B cell (primary cell): ENCODE results near the gene PIGQ. TPM values are rescaled to one million over a fixed set of nuclear protein-coding genes. Genes with fewer than 3 reads are reported as not detected.

ENCODE experiments used
- ATAC-seq: fragments of 200-7000 bp; cut with Tn5 transposase; one replicate; pipeline ENCODE4 v1.10.0; 2021; ENCODE audit warnings: low read depth, mild to moderate bottlenecking, moderate number of reproducible peaks, moderate library complexity
- CTCF ChIA-PET: fragments of 350-600 bp; sonication (Branson Sonifier 250); formaldehyde crosslinking; loops from one replicate; lab custom pipeline; 2021; ENCODE audit warnings: antibody characterized with exemption, inconsistent platforms; lab: Charles Lee
- POLR2A ChIA-PET: fragments of 350-600 bp; sonication (Branson Sonifier 250); formaldehyde crosslinking; loops from one replicate; lab custom pipeline; 2021; ENCODE audit warnings: antibody characterized with exemption; lab: Charles Lee
- DNase-seq: peaks from one replicate; pipeline ENCODE4 v3.0.0; 2013
- H2AFZ ChIP-seq: 2 replicates; pipeline ENCODE4 v1.6.1; 2012; ENCODE audit warnings: mild to moderate bottlenecking, low read depth, low read length; ENCODE audit not compliant: insufficient read depth, poor library complexity, severe bottlenecking
- H3K27ac ChIP-seq, 2 donors: 1 replicate in 1 of 2; 2 replicates in 1 of 2; pipeline ENCODE4 v1.5.1; 2012 to 2013; ENCODE audit warnings: low read length in 2 of 2, mild to moderate bottlenecking in 2 of 2, moderate library complexity in 1 of 2
- H3K27me3 ChIP-seq, 4 experiments: fragments of 200-600 bp in 1 of 4; sonication (generic) in 1 of 4; replicated peaks in 1 of 4; 1 replicate in 2 of 4; 2 replicates in 2 of 4; pipeline versions ENCODE4 v1.6.1 to v1.7.0; 2013 to 2016; ENCODE audit warnings: low read length in 3 of 4, mild to moderate bottlenecking in 2 of 4, mixed read lengths in 1 of 4, moderate library complexity in 1 of 4; ENCODE audit not compliant: insufficient read depth in 4 of 4, control insufficient read depth in 3 of 4; ENCODE audit errors: control extremely low read depth in 1 of 4
- H3K36me3 ChIP-seq, 2 experiments: replicated peaks in 1 of 2; 1 replicate in 1 of 2; 2 replicates in 1 of 2; pipeline versions ENCODE4 v1.6.1 to v1.7.1; 2013; ENCODE audit warnings: low read length in 1 of 2; ENCODE audit not compliant: insufficient read depth in 2 of 2, control insufficient read depth in 1 of 2; ENCODE audit errors: control extremely low read depth in 1 of 2, extremely low read depth in 1 of 2
- H3K4me1 ChIP-seq, 2 donors: fragments of 200-600 bp in 1 of 2; sonication (generic) in 1 of 2; 1 replicate in 1 of 2; 2 replicates in 1 of 2; pipeline versions ENCODE4 v1.5.1 to v1.6.1; 2013 to 2017; ENCODE audit warnings: low read length in 2 of 2; ENCODE audit not compliant: control insufficient read depth in 2 of 2, insufficient read depth in 2 of 2
- H3K4me2 ChIP-seq: replicated peaks from 2 replicates; pipeline ENCODE3; 2012; ENCODE audit warnings: mild to moderate bottlenecking, low read depth, low read length; ENCODE audit not compliant: poor library complexity, severe bottlenecking
- H3K4me3 ChIP-seq, 5 experiments: fragments of 200-600 bp in 1 of 5; sonication (generic) in 1 of 5; 1 replicate in 3 of 5; 2 replicates in 2 of 5; pipeline versions ENCODE4 v1.5.1 to v1.7.0; 2011 to 2016; ENCODE audit warnings: low read length in 4 of 5, mild to moderate bottlenecking in 4 of 5, low read depth in 2 of 5, control low read depth in 1 of 5, moderate library complexity in 1 of 5; ENCODE audit not compliant: insufficient read depth in 1 of 5; ENCODE audit errors: control extremely low read depth in 1 of 5, extremely low read depth in 1 of 5
- H3K79me2 ChIP-seq: fragments of 200-600 bp; sonication (generic); one replicate; pipeline ENCODE4 v1.6.0; 2016; ENCODE audit warnings: low read length; ENCODE audit not compliant: control insufficient read depth, insufficient read depth
- H3K9ac ChIP-seq: fragments of 200-600 bp; sonication (generic); 2 replicates; pipeline ENCODE4 v1.6.1; 2017; ENCODE audit warnings: mild to moderate bottlenecking, low read length, moderate library complexity
- H3K9me3 ChIP-seq, 3 donors: one replicate each; pipeline versions ENCODE4 v1.6.1 to v1.7.1; 2013; ENCODE audit warnings: low read length in 2 of 3; ENCODE audit not compliant: control insufficient read depth in 2 of 3, insufficient read depth in 1 of 3; ENCODE audit errors: control extremely low read depth in 1 of 3
- H4K20me1 ChIP-seq: 2 replicates; pipeline ENCODE4 v1.6.0; 2012; ENCODE audit warnings: mild to moderate bottlenecking, low read length; ENCODE audit not compliant: insufficient read depth, control insufficient read depth, poor library complexity, severe bottlenecking
- H3K27ac Mint-ChIP-seq: one replicate; pipeline ENCODE4 v1.8.0; 2021; ENCODE audit warnings: mixed read lengths
- H3K27me3 Mint-ChIP-seq: one replicate; pipeline ENCODE4 v1.8.0; 2021; ENCODE audit warnings: mixed read lengths
- H3K4me1 Mint-ChIP-seq: one replicate; pipeline ENCODE4 v1.8.0; 2021; ENCODE audit warnings: mixed read lengths
- H3K4me3 Mint-ChIP-seq: one replicate; pipeline ENCODE4 v1.8.0; 2021; ENCODE audit warnings: mixed read lengths
- H3K9me3 Mint-ChIP-seq: one replicate; pipeline ENCODE4 v1.8.0; 2022; ENCODE audit warnings: mixed read lengths; ENCODE audit not compliant: insufficient read depth
- CTCF ChIP-seq: fragments of 200-600 bp; IDR thresholded peaks from one replicate; pipeline ENCODE4 v1.8.0; 2022; ENCODE audit warnings: antibody characterized with exemption, mild to moderate bottlenecking
- EZH2 ChIP-seq: IDR thresholded peaks from 2 replicates; pipeline ENCODE4 v1.6.1; 2012; ENCODE audit warnings: borderline replicate concordance, low read depth, mild to moderate bottlenecking, moderate library complexity, low read length; ENCODE audit not compliant: insufficient read depth, poor library complexity, severe bottlenecking
- WGBS: methylation state at CpG from one replicate; pipeline ENCODE4 v1.1.5; 2013; ENCODE audit warnings: missing lambda C conversion rate; ENCODE audit not compliant: insufficient coverage; 5-methylcytosine and 5-hydroxymethylcytosine counted together
- intact Hi-C: fragments of 100-400 bp; cut with micrococcal nuclease; formaldehyde crosslinking; loops from one replicate; pipeline ENCODE4 v1.10.0; 2022
- polyA plus RNA-seq: library from polyadenylated mRNA; depleted of rRNA; stranded (reverse); fragments of >200 nt; gene quantifications from 2 replicates; pipeline ENCODE4 v1.2.3, GENCODE V29; 2012
- total RNA-seq, 2 donors: library from RNA; stranded (reverse); fragments of 120-200 nt in 1 of 2; gene quantifications; 1 replicate in 1 of 2; 2 replicates in 1 of 2; pipeline versions ENCODE4 v1.2.3 to v1.2.4, GENCODE V29; 2013 to 2022

PIGQ gene
- total and polyA plus RNA-seq, 2 donors (not counting 1 experiment from before 2014, with no cell fraction given), result 56.9 to 68.5 TPM

DNA sequence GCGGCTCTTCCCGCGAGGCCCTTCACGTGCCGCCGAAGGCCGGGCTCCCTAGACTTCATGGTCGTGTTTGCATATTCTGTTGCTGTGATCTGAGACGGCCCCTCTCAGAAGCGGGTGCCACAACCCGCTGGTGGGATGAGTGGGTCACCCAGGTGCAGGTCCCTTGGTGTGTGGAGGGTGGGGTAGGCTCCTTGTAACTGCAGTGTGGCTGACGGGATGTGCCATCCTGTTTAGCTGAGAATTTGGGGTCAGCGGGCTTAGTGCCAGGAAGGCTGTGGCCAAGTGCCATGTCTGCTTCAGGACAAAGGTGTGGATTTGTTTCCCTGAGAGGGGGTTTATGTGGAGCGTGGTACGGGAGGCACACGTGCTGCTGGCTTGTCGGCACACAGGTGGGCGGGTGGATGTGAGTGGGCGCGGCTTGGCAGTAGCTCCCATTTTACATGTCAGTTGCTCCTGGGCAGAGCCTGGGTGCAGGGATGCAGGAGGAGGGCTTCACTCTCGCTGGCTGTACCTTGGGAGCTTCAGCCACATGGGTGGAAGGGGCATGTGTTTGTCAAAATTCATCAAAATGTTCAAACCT lies 51.8 kb downstream of the PIGQ start:
- peaks cover 13% of the 10 kb centered on the region for H3K79me2 ChIP-seq
- Mint-ChIP-seq H3K27me3 (no peaks in the 10 kb centered on the region), H3K4me1 (no peaks in the 10 kb centered on the region), H3K9me3 (no peaks in the 10 kb centered on the region), H3K4me3 (no peak overlapping the region), H3K27ac (no peak overlapping the region)
- ChIA-PET CTCF (interaction anchor here (1.0 to 1.2 kb wide), 2 partner anchors 11 to 42 kb away, joined by 4 read pairs; no protein-coding TSS in a partner anchor), POLR2A (interaction anchor here (0.6 kb wide), 1 partner anchor 15 kb away, joined by 3 read pairs; no protein-coding TSS in a partner anchor)
- H3K4me2 ChIP-seq, result no peak overlapping the region
- H3K9ac ChIP-seq, result no peak overlapping the region
- no peaks in the 10 kb centered on the region for H3K4me1 ChIP-seq
- peaks cover 8% of the 10 kb centered on the region for H4K20me1 ChIP-seq
- no peak for ATAC-seq
- 95% methylated on average over 21 of the region's 21 CpGs for WGBS
- no peak for DNase-seq
- H3K4me3 ChIP-seq, result no peak overlapping the region
- TF ChIP-seq EZH2 (no peak), CTCF (no peak)
- no peak overlapping the region for H2AFZ ChIP-seq
- H3K27me3 ChIP-seq, result no peaks in the 10 kb centered on the region
- intact Hi-C loops, result no loop called here
- H3K9me3 ChIP-seq, result no peaks in the 10 kb centered on the region
- H3K27ac ChIP-seq, result no peak overlapping the region
- peaks cover 0 to 4% of the 10 kb centered on the region in 2 experiments for H3K36me3 ChIP-seq

- Histone ChIP-seq H3K4me1 (no peaks in the 10 kb centered on the region), H3K9me3 (no peaks in the 10 kb centered on the region), H3K4me2 (no peak overlapping the region), H3K27ac (no peak overlapping the region), H3K36me3 (peaks cover 0 to 12% of the 10 kb centered on the region in 2 experiments), H4K20me1 (no peaks in the 10 kb centered on the region), H3K27me3 (no peaks in the 10 kb centered on the region), H3K79me2 (peaks cover 10% of the 10 kb centered on the region), H3K4me3 (no peak overlapping the region), H2AFZ (no peak overlapping the region), H3K9ac (no peak overlapping the region)
- intact Hi-C loops, result no loop called here
- Mint-ChIP-seq H3K27me3 (no peaks in the 10 kb centered on the region), H3K4me1 (no peaks in the 10 kb centered on the region), H3K9me3 (no peaks in the 10 kb centered on the region), H3K27ac (no peak overlapping the region), H3K4me3 (no peak overlapping the region)
- WGBS, result 97% methylated on average over 14 of the region's 17 CpGs
- ChIA-PET CTCF (no interaction called here), POLR2A (no interaction called here)
- DNase-seq (no peak), ATAC-seq (no peak)
- TF ChIP-seq EZH2, result no peak
These were observed 53.1 kb downstream of the PIGQ start for GRCh38 chr16:622920-623280.
